Measurements from ENCODE around the gene DGKI.

- TF ChIP-seq CTCF (IDR thresholded peaks at IDR 0.05) (no peak), EZH2 (IDR thresholded peaks at IDR 0.05; ENCODE audit: borderline replicate concordance, insufficient read depth, low read depth, low read length, poor library complexity, severe bottlenecking) (no peak)
These were observed 5.3 kb upstream of the DGKI start for GRCh38 chr7:137852108-137852507.

All from B cell (primary cell).